ENCODE results near the gene CHSY1. TPM values are rescaled to one million over a fixed set of nuclear protein-coding genes. Genes with fewer than 3 reads are reported as not detected.

The CHSY1 gene
- total RNA-seq, 1 experiment from 2014 or later, result 59.1 TPM

DNA sequence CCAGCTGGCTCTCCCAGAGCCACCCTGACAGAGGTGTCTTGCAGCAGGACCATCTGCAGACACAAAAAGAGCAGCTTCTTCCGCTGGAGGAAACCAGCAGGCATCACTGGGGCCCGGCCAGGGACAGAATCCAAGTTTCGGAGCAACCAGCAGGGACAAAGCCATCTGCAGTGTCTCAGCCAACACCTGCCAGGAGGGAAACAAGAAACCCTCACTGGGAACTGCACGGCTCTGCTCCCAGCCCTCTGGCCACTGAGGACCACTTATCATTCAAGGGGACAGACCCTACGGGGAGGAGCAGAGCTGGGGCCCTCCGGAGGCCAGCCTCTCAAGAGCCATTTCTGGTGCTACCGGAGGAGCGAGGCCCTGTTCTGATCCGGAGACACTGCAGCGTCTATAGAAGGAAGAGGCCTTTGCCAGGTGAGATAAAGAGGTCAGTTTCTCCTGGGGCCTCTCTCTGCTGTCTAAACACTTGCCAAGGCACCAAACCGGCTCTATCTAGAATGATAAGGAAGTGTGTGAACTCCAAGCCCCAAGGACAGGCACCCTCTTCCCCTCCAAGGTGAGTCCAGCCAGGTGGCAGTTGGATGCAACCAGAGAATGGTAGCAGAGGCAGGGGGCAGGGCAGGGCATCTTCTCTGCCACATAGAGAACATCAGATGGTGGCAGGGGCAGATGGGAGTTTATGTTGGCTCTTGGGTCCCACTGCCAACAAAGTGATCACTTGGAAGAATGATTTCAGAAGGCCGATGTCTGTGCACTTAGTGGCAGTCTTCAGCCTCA is 89.0 kb downstream of the CHSY1 start:
- ATAC-seq, result no peak
- peaks cover 21% of the 10 kb centered on the region for H3K27me3 Mint-ChIP-seq (ENCODE audit: low read depth)
- TF ChIP-seq TEAD4 (CRISPR knock-in tag; IDR thresholded peaks at IDR 0.05), result no peak
- no peak overlapping the region for H3K27ac Mint-ChIP-seq
- H3K4me3 Mint-ChIP-seq, result no peak overlapping the region
- peaks cover 35% of the 10 kb centered on the region for H3K4me1 Mint-ChIP-seq
- CTCF ChIA-PET, result no interaction called here
- peaks cover 44% of the 10 kb centered on the region for H3K36me3 Mint-ChIP-seq
- peaks cover 48% of the 10 kb centered on the region for H3K9me3 Mint-ChIP-seq
- POLR2A ChIA-PET, result no interaction called here
- no peak for DNase-seq (ENCODE audit: low spot score)

GRCh38 chr15:101161656-101162055 is 90.2 kb downstream of the CHSY1 start:
- H3K4me1 Mint-ChIP-seq, result peaks cover 33% of the 10 kb centered on the region
- TF ChIP-seq NR3C1 (CRISPR knock-in tag; conservative IDR thresholded peaks at IDR 0.05; ENCODE audit: low read depth) (no peak), RELA (CRISPR knock-in tag; IDR thresholded peaks at IDR 0.05; ENCODE audit: borderline replicate concordance) (no peak)
- TF ChIP-seq, protein P1, sequence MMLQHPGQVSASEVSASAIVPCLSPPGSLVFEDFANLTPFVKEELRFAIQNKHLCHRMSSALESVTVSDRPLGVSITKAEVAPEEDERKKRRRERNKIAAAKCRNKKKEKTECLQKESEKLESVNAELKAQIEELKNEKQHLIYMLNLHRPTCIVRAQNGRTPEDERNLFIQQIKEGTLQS (CRISPR knock-in tag; conservative IDR thresholded peaks at IDR 0.05), result no peak
- peaks cover 40% of the 10 kb centered on the region for H3K9me3 Mint-ChIP-seq
- no peak overlapping the region for H3K27ac Mint-ChIP-seq
- peaks cover 35% of the 10 kb centered on the region for H3K36me3 Mint-ChIP-seq
- ATAC-seq, result no peak
- ChIA-PET CTCF (interaction anchor here (1.5 kb wide), 1 partner anchor 9 kb away, joined by 6 read pairs; no protein-coding TSS in a partner anchor), POLR2A (no interaction called here)
- H3K27me3 Mint-ChIP-seq (ENCODE audit: low read depth), result peaks cover 18% of the 10 kb centered on the region
- no peak overlapping the region for H3K4me3 Mint-ChIP-seq
- no peak for DNase-seq (ENCODE audit: low spot score)

- no peak; the same call in 1 of the 2 replicates for ATAC-seq
- Mint-ChIP-seq H3K9me3 (peaks cover 25% of the 10 kb centered on the region), H3K4me3 (no peak overlapping the region), H3K27ac (peak overlapping the region; percentile 84), H3K36me3 (peaks cover 20% of the 10 kb centered on the region), H3K4me1 (peaks cover 48% of the 10 kb centered on the region), H3K27me3 (ENCODE audit: low read depth) (peaks cover 10% of the 10 kb centered on the region)
- ChIA-PET POLR2A (no interaction called here), CTCF (interaction anchor here (0.8 to 1.5 kb wide), 4 partner anchors 7 to 152 kb away, joined by 3 to 6 read pairs (median 5); no protein-coding TSS in a partner anchor)
- DNase-seq (ENCODE audit: low spot score), result no peak
- TF ChIP-seq TCF7 (CRISPR knock-in tag; IDR thresholded peaks at IDR 0.05; ENCODE audit: low read depth), result no peak
- TF ChIP-seq ZSCAN18 (CRISPR knock-in tag; IDR thresholded peaks at IDR 0.05), result no peak
- TF ChIP-seq, protein P2, sequence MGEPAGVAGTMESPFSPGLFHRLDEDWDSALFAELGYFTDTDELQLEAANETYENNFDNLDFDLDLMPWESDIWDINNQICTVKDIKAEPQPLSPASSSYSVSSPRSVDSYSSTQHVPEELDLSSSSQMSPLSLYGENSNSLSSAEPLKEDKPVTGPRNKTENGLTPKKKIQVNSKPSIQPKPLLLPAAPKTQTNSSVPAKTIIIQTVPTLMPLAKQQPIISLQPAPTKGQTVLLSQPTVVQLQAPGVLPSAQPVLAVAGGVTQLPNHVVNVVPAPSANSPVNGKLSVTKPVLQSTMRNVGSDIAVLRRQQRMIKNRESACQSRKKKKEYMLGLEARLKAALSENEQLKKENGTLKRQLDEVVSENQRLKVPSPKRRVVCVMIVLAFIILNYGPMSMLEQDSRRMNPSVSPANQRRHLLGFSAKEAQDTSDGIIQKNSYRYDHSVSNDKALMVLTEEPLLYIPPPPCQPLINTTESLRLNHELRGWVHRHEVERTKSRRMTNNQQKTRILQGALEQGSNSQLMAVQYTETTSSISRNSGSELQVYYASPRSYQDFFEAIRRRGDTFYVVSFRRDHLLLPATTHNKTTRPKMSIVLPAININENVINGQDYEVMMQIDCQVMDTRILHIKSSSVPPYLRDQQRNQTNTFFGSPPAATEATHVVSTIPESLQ (CRISPR knock-in tag; IDR thresholded peaks at IDR 0.05), result no peak
- TF ChIP-seq ZNF423 (CRISPR knock-in tag; IDR thresholded peaks at IDR 0.05), result no peak
- TF ChIP-seq TEAD4 (CRISPR knock-in tag; IDR thresholded peaks at IDR 0.05), result no peak
- TF ChIP-seq ZNF219 (CRISPR knock-in tag; IDR thresholded peaks at IDR 0.05; ENCODE audit: borderline replicate concordance), result no peak
Observed at GRCh38 chr15:101159936-101160815, 91.7 kb downstream of the CHSY1 start.

DNA sequence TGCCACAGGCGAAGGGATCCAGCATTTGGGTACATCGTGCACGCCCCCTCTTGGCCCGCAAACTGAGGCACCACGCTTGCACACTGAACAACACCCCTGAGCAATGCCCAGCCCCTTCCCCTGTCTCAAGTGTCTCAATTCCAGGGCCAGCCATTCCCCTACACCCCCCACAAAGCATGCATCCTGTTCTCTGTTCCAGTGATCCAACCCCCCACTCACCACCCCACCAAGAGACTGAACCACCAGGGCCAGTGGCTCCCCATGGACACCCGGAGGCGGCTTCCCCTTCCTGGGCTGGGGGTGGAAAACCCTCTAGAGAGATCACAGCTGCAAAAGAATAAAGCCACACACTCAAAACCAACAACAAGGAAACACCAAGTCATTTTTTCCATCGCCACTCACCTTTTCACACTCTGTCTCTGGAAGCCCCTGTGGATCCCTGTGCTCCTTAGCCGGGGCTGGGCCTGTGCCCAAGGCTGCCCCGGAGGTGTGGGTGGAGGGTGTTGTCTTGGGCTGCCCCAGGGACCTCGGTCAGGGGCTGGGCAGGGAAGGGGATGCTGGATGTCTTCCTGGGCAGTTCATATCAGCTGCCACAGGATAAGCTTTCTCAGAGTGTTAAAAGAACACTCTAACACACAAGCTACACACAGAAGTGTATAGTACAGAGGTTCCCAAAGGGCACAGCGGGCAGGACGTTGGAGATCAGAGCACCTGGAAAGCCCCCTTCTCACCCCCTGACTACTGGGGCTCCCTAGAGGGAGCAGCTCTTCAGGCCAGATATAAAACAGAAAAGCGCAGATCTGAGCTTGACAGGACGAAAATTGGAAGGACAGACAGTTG is 92.5 kb downstream of the CHSY1 start:
- peaks cover 17% of the 10 kb centered on the region for H3K9me3 Mint-ChIP-seq
- H3K4me1 Mint-ChIP-seq, result peaks cover 50% of the 10 kb centered on the region
- ChIA-PET CTCF (interaction anchor here (0.8 to 1.5 kb wide), 4 partner anchors 9 to 151 kb away, joined by 3 to 6 read pairs (median 4); no protein-coding TSS in a partner anchor), POLR2A (no interaction called here)
- peaks cover 3% of the 10 kb centered on the region for H3K27me3 Mint-ChIP-seq (ENCODE audit: low read depth)
- H3K4me3 Mint-ChIP-seq, result no peak overlapping the region
- H3K36me3 Mint-ChIP-seq, result peaks cover 12% of the 10 kb centered on the region
- H3K27ac Mint-ChIP-seq, result no peak overlapping the region
- ATAC-seq (no peak; the same call in 1 of the 2 replicates), DNase-seq (ENCODE audit: low spot score) (no peak)
- no peak for TF ChIP-seq GABPB1 (CRISPR knock-in tag; IDR thresholded peaks at IDR 0.05)
- TF ChIP-seq FOXK1 (CRISPR knock-in tag; IDR thresholded peaks at IDR 0.05), result no peak
- no peak for TF ChIP-seq ZNF416 (CRISPR knock-in tag; IDR thresholded peaks at IDR 0.05)
- TF ChIP-seq EMX1 (CRISPR knock-in tag; IDR thresholded peaks at IDR 0.05), result no peak
- TF ChIP-seq PRDM15 (CRISPR knock-in tag; IDR thresholded peaks at IDR 0.05), result no peak
- TF ChIP-seq ZNF396 (CRISPR knock-in tag; IDR thresholded peaks at IDR 0.05; ENCODE audit: borderline replicate concordance), result no peak
- TF ChIP-seq NFYB (CRISPR knock-in tag; conservative IDR thresholded peaks at IDR 0.05; ENCODE audit: low read depth), result no peak

Data from WTC11 (cell line).